WTC11 (cell line): ENCODE data around the gene TMEM260. TPM values are rescaled to one million over a fixed set of nuclear protein-coding genes. Genes with fewer than 3 reads are reported as not detected.
"Not testable (repeated sequence)": the region's sequence is repeated elsewhere in the genome, so short reads cannot be mapped to it uniquely, and the experiment has no call there.

Experiments
- ATAC-seq: fragments of 200-7000 bp; cut with Tn5 transposase; 2 replicates; pipeline ENCODE4 v1.10.0; 2021; ENCODE audit warnings: mild to moderate bottlenecking, moderate library complexity
- CTCF ChIA-PET: fragments of 300-600 bp; sonication (Branson Sonifier 250); formaldehyde crosslinking; loops from one replicate; lab custom pipeline; 2021; ENCODE audit warnings: antibody characterized with exemption; lab: Charles Lee
- POLR2A ChIA-PET: fragments of 350-600 bp; sonication (Branson Sonifier 250); formaldehyde crosslinking; loops from one replicate; lab custom pipeline; 2021; ENCODE audit warnings: antibody characterized with exemption; lab: Charles Lee
- DNase-seq: peaks from one replicate; pipeline ENCODE4 v3.0.0; 2021; ENCODE audit warnings: low spot score
- H3K27ac Mint-ChIP-seq: 2 replicates; pipeline ENCODE4 v1.8.0; 2021; ENCODE audit warnings: mixed read lengths
- H3K27me3 Mint-ChIP-seq: 2 replicates; pipeline ENCODE4 v1.8.0; 2021; ENCODE audit warnings: low read depth, mild to moderate bottlenecking, moderate library complexity, mixed read lengths
- H3K36me3 Mint-ChIP-seq: 2 replicates; pipeline ENCODE4 v1.8.0; 2021; ENCODE audit warnings: mixed read lengths
- H3K4me1 Mint-ChIP-seq: 2 replicates; pipeline ENCODE4 v1.8.0; 2022; ENCODE audit warnings: mixed read lengths
- H3K4me3 Mint-ChIP-seq: 2 replicates; pipeline ENCODE4 v1.8.0; 2021; ENCODE audit warnings: mild to moderate bottlenecking, moderate library complexity, mixed read lengths
- H3K9me3 Mint-ChIP-seq: 2 replicates; pipeline ENCODE4 v1.8.0; 2021; ENCODE audit warnings: mixed read lengths
- AR ChIP-seq: fragments of 250-450 bp; sonication (Bioruptor Pico); IDR thresholded peaks from 2 replicates; pipeline ENCODE4 v1.9.0; 2021; ENCODE audit warnings: mild to moderate bottlenecking
- ARID4B ChIP-seq: sonication (generic); formaldehyde crosslinking; IDR thresholded peaks from 2 replicates; pipeline ENCODE4 v1.8.0; 2023; ENCODE audit warnings: missing genetic modification reagents, mild to moderate bottlenecking, borderline replicate concordance
- ATF3 ChIP-seq: sonication (generic); formaldehyde crosslinking; conservative IDR thresholded peaks from 2 replicates; pipeline ENCODE4 v1.8.1; 2022; ENCODE audit warnings: mild to moderate bottlenecking, missing genetic modification reagents
- CDX4 ChIP-seq: fragments of 250-450 bp; sonication (Bioruptor Pico); IDR thresholded peaks from 2 replicates; pipeline ENCODE4 v1.9.0; 2021; ENCODE audit warnings: moderate library complexity, mild to moderate bottlenecking, inconsistent platforms, borderline replicate concordance
- CTCF ChIP-seq: fragments of 200-600 bp; IDR thresholded peaks from 2 replicates; pipeline ENCODE4 v1.8.0; 2022; ENCODE audit warnings: antibody characterized with exemption
- ERG ChIP-seq: fragments of 250-450 bp; sonication (Bioruptor Pico); IDR thresholded peaks from 2 replicates; pipeline ENCODE4 v1.8.0; 2021; ENCODE audit warnings: mild to moderate bottlenecking
- GABPB1 ChIP-seq: sonication (generic); formaldehyde crosslinking; IDR thresholded peaks from 2 replicates; pipeline ENCODE4 v1.8.1; 2023; ENCODE audit warnings: mild to moderate bottlenecking, missing genetic modification reagents
- KAT7 ChIP-seq: sonication (generic); formaldehyde crosslinking; IDR thresholded peaks from 2 replicates; pipeline ENCODE4 v1.8.1; 2023; ENCODE audit warnings: missing genetic modification reagents, mild to moderate bottlenecking, borderline replicate concordance
- MXD4 ChIP-seq: fragments of 250-450 bp; sonication (Bioruptor Pico); IDR thresholded peaks from 2 replicates; pipeline ENCODE4 v1.8.0; 2021; ENCODE audit warnings: mild to moderate bottlenecking, moderate library complexity, borderline replicate concordance
- NFYB ChIP-seq: sonication (generic); formaldehyde crosslinking; conservative IDR thresholded peaks from 2 replicates; pipeline ENCODE4 v1.8.0; 2022; ENCODE audit warnings: low read depth, missing genetic modification reagents
- PREB ChIP-seq: sonication (generic); formaldehyde crosslinking; IDR thresholded peaks from 2 replicates; pipeline ENCODE4 v1.8.1; 2022; ENCODE audit warnings: mild to moderate bottlenecking, missing genetic modification reagents, moderate library complexity, borderline replicate concordance
- PRRX2 ChIP-seq: fragments of 250-450 bp; sonication (Bioruptor Pico); IDR thresholded peaks from 2 replicates; pipeline ENCODE4 v1.8.0; 2021; ENCODE audit warnings: mild to moderate bottlenecking
- SMAD3 ChIP-seq: sonication (generic); formaldehyde crosslinking; IDR thresholded peaks from 2 replicates; pipeline ENCODE4 v1.8.0; 2022; ENCODE audit warnings: missing genetic modification reagents, mild to moderate bottlenecking, borderline replicate concordance
- TCF7 ChIP-seq: sonication (generic); formaldehyde crosslinking; IDR thresholded peaks from 2 replicates; pipeline ENCODE4 v1.8.0; 2022; ENCODE audit warnings: mild to moderate bottlenecking, low read depth, missing genetic modification reagents, moderate library complexity
- TP53 ChIP-seq: sonication (generic); formaldehyde crosslinking; IDR thresholded peaks from 2 replicates; pipeline ENCODE4 v1.8.1; 2023; ENCODE audit warnings: mild to moderate bottlenecking, missing genetic modification reagents
- ZNF232 ChIP-seq: sonication (generic); formaldehyde crosslinking; IDR thresholded peaks from 2 replicates; pipeline ENCODE4 v1.8.0; 2022; ENCODE audit warnings: mild to moderate bottlenecking, missing genetic modification reagents
- total RNA-seq: library from RNA; stranded (reverse); gene quantifications from 3 replicates; pipeline ENCODE4 v1.2.3, GENCODE V29; 2021

Gene TMEM260
- total RNA-seq, 1 experiment from 2014 or later, result 17.9 TPM

GRCh38 chr14:56608689-56609088 is 29.1 kb downstream of the TMEM260 start:
- no peak for ATAC-seq
- peaks cover 21% of the 10 kb centered on the region for H3K36me3 Mint-ChIP-seq
- peaks cover 7% of the 10 kb centered on the region for H3K9me3 Mint-ChIP-seq
- H3K4me1 Mint-ChIP-seq, result no peaks in the 10 kb centered on the region
- no peak overlapping the region for H3K27ac Mint-ChIP-seq
- H3K4me3 Mint-ChIP-seq, result no peak overlapping the region
- TF ChIP-seq ATF3 (CRISPR knock-in tag) (no peak), GABPB1 (CRISPR knock-in tag) (peak; percentile 57; the same call in 1 of the 2 replicates), PREB (no peak)
- no peak for DNase-seq
- H3K27me3 Mint-ChIP-seq, result no peaks in the 10 kb centered on the region
- CTCF ChIA-PET, result no interaction called here
- POLR2A ChIA-PET, result no interaction called here

GRCh38 chr14:56611663-56612062 is 32.1 kb downstream of the TMEM260 start:
- H3K9me3 Mint-ChIP-seq, H3K4me3 Mint-ChIP-seq, ATAC-seq, H3K27ac Mint-ChIP-seq, H3K4me1 Mint-ChIP-seq, CTCF ChIA-PET, DNase-seq, POLR2A ChIA-PET, H3K27me3 Mint-ChIP-seq: not testable (repeated sequence)
- peaks cover 23% of the 10 kb centered on the region for H3K36me3 Mint-ChIP-seq

- CTCF ChIA-PET, result no interaction called here
- Mint-ChIP-seq H3K4me1 (no peaks in the 10 kb centered on the region), H3K4me3 (no peak overlapping the region), H3K36me3 (peaks cover 19% of the 10 kb centered on the region), H3K27me3 (no peaks in the 10 kb centered on the region), H3K9me3 (no peaks in the 10 kb centered on the region), H3K27ac (no peak overlapping the region)
- TF ChIP-seq CTCF, result no peak
- no peak for TF ChIP-seq KAT7
- TF ChIP-seq PRRX2 (CRISPR knock-in tag), result no peak
- no peak for TF ChIP-seq SMAD3 (CRISPR knock-in tag)
- no peak for TF ChIP-seq NFYB (CRISPR knock-in tag)
- no peak for TF ChIP-seq CDX4 (CRISPR knock-in tag)
- POLR2A ChIA-PET, result no interaction called here
- DNase-seq (no peak), ATAC-seq (no peak)
Observed at GRCh38 chr14:56617084-56617483, 37.5 kb downstream of the TMEM260 start.

- DNase-seq (no peak), ATAC-seq (no peak)
- Mint-ChIP-seq H3K36me3 (peaks cover 73% of the 10 kb centered on the region), H3K4me1 (no peaks in the 10 kb centered on the region), H3K27ac (no peak overlapping the region), H3K9me3 (peaks cover 17% of the 10 kb centered on the region), H3K4me3 (no peak overlapping the region), H3K27me3 (no peaks in the 10 kb centered on the region)
- ChIA-PET CTCF (no interaction called here), POLR2A (no interaction called here)
- TF ChIP-seq ZNF232, result no peak
- TF ChIP-seq MXD4 (CRISPR knock-in tag), result no peak
- no peak for TF ChIP-seq TP53 (CRISPR knock-in tag)
- no peak for TF ChIP-seq TCF7
- TF ChIP-seq AR (CRISPR knock-in tag), result no peak
- no peak for TF ChIP-seq ERG
- no peak for TF ChIP-seq KAT7
- no peak for TF ChIP-seq PRRX2 (CRISPR knock-in tag)
- TF ChIP-seq ARID4B, result no peak
Observed at GRCh38 chr14:56630707-56631106, 51.1 kb downstream of the TMEM260 start.
